Lower lobe of right lung (tissue), 2 donors: Measurements from ENCODE around the gene PSAP. TPM values are rescaled to one million over a fixed set of nuclear protein-coding genes. Genes with fewer than 3 reads are reported as not detected.

ENCODE experiments used
- ATAC-seq, 2 donors: fragments of 200-7000 bp; cut with Tn5 transposase; one replicate each; pipeline ENCODE4 v1.9.1; 2020 to 2022; ENCODE audit warnings: mild to moderate bottlenecking in 2 of 2, moderate library complexity in 2 of 2
- DNase-seq: peaks from one replicate; pipeline ENCODE4 v3.0.0-alpha.2; 2020
- H3K27ac ChIP-seq: fragments of 200-600 bp; one replicate; pipeline ENCODE4 v1.8.0; 2022
- H3K27me3 ChIP-seq: fragments of 200-600 bp; one replicate; pipeline ENCODE4 v1.8.0; 2022; ENCODE audit warnings: low read depth
- H3K36me3 ChIP-seq: fragments of 200-600 bp; one replicate; pipeline ENCODE4 v1.8.0; 2022; ENCODE audit warnings: mild to moderate bottlenecking
- H3K4me1 ChIP-seq: fragments of 200-600 bp; one replicate; pipeline ENCODE4 v1.8.0; 2022
- H3K4me3 ChIP-seq: fragments of 200-600 bp; one replicate; pipeline ENCODE4 v1.8.0; 2022; ENCODE audit warnings: mild to moderate bottlenecking
- H3K9me3 ChIP-seq: fragments of 200-600 bp; one replicate; pipeline ENCODE4 v1.8.0; 2022
- intact Hi-C: fragments of 100-400 bp; cut with DNase I; formaldehyde crosslinking; loops from one replicate; pipeline ENCODE4 v1.11.0; 2022
- total RNA-seq: library from RNA; stranded (reverse); fragmentation: NEBNext Ultra II Directional; extraction: Animal tissue kit (Norgen Biotek cat#: 25700); gene quantifications from one replicate; pipeline ENCODE4 v1.2.1, GENCODE V29; 2021
- TF ChIP-seq, protein P1 (sequence below): fragments of 200-600 bp; IDR thresholded peaks from one replicate; pipeline ENCODE4 v1.8.0; 2022; ENCODE audit warnings: antibody characterized with exemption, mild to moderate bottlenecking
- donor health status: DM: no; HTN: yes; CAD: no; lungs with severe emphysema.

PSAP gene
- total RNA-seq, 1 donor from 2014 or later = 2,019 TPM

DNA sequence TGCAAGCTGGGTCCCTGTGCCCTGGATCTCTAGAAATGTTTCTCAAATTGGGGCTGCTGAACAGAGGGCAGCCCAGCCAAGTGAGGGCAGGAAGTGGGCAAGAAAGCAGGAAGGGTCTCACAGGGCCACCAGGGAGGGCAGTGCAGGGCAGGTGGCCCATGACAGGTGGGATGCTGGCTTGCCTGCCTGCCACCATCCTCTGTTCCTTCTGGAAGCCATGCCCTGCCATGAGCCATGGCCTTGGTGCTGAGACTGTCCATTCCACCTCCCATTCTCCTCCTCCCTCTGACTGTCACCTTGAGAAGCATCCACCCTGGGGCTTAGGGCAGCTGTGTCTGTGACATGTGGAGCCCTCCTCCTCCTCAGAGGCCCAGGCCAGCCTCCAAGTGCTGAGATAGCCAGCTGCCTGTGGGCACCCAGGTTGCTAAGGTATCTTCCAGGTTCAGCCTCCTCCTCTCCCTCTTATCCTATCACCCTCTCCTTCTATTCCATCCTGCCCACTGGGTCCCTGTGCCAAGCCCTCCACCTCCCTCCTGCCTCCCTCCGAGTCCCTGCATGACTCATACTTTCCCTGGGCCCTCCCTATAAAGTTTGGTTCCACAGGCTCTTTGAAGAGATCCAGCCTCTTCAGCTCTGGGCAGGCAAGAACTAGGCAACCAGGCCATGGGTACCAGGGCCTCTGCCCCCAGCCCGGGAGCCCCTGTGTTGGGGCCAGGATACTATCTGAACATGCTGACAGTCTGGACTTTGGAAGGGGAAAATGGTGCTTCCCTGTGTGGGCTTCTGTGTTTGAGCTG is 79.0 kb downstream of the PSAP start:
- ATAC-seq = peak; percentile 29 to 70
- intact Hi-C loops = no loop called here
- DNase-seq = peak; percentile 63
- Histone ChIP-seq H3K9me3 (no peaks in the 10 kb centered on the region), H3K4me1 (peaks cover 94% of the 10 kb centered on the region), H3K4me3 (peak overlapping the region; percentile 80), H3K36me3 (peaks cover 3% of the 10 kb centered on the region), H3K27ac (peak overlapping the region; percentile 96), H3K27me3 (no peaks in the 10 kb centered on the region)
- TF ChIP-seq, protein P1, sequence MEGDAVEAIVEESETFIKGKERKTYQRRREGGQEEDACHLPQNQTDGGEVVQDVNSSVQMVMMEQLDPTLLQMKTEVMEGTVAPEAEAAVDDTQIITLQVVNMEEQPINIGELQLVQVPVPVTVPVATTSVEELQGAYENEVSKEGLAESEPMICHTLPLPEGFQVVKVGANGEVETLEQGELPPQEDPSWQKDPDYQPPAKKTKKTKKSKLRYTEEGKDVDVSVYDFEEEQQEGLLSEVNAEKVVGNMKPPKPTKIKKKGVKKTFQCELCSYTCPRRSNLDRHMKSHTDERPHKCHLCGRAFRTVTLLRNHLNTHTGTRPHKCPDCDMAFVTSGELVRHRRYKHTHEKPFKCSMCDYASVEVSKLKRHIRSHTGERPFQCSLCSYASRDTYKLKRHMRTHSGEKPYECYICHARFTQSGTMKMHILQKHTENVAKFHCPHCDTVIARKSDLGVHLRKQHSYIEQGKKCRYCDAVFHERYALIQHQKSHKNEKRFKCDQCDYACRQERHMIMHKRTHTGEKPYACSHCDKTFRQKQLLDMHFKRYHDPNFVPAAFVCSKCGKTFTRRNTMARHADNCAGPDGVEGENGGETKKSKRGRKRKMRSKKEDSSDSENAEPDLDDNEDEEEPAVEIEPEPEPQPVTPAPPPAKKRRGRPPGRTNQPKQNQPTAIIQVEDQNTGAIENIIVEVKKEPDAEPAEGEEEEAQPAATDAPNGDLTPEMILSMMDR = no peak

DNA sequence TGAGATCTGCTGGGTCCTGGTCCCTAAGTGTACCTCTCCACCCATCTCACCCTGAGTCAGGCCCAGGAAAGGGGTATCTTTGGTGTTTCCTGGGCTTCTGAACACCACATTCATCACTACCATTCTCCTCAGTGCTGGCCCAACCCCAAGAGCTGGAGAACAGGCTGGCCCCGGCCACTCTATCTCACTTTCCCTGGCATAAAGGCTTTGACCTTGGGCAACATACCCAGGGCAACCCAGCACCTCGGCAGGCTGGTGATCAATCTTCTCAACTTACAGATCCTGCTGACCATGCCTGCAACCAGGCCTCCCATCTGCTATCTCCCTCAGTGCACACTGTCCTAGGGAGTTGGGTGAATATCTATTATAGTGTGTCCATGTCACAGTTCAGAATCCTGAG is 79.8 kb downstream of the PSAP start:
- ATAC-seq (no peak), DNase-seq (no peak)
- Histone ChIP-seq H3K27me3 (no peaks in the 10 kb centered on the region), H3K4me3 (peak overlapping the region; percentile 80), H3K4me1 (peaks cover 94% of the 10 kb centered on the region), H3K36me3 (peaks cover 3% of the 10 kb centered on the region), H3K27ac (peak overlapping the region; percentile 96), H3K9me3 (no peaks in the 10 kb centered on the region)
- TF ChIP-seq, protein P1 = no peak
- intact Hi-C loops = no loop called here

- DNase-seq = peak; percentile 74
- Histone ChIP-seq H3K36me3 (peaks cover 3% of the 10 kb centered on the region), H3K4me3 (peak overlapping the region; percentile 80), H3K9me3 (no peaks in the 10 kb centered on the region), H3K27me3 (no peaks in the 10 kb centered on the region), H3K4me1 (peaks cover 94% of the 10 kb centered on the region), H3K27ac (peak overlapping the region; percentile 96)
- no peak for ATAC-seq
- intact Hi-C loops = no loop called here
- TF ChIP-seq, protein P1 = no peak
Measured at GRCh38 chr10:71770789-71771188, 80.3 kb downstream of the PSAP start.

DNA sequence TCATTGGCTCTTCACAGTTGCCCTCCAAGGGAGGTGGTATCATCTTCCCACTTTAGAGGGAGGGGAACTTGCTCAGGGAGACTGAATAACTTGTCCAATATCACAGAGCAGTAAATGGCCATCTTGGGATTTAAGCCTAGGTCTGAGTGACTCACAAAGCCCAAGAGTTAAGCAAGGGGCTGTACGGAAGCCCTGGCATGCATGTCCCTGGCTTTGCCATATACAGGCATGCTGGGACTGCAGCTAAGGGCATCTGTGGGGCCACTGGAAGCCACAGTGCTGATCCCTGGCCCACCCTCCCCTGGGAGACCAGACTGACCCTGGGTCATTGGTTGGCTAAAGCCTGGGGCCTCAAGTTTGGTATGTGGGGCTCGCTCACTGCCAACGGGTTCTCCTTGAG is 80.8 kb downstream of the PSAP start:
- H3K27me3 ChIP-seq = no peaks in the 10 kb centered on the region
- peak overlapping the region; percentile 96 for H3K27ac ChIP-seq
- intact Hi-C loops = no loop called here
- H3K4me3 ChIP-seq = peak overlapping the region; percentile 80
- no peak for ATAC-seq
- peaks cover 94% of the 10 kb centered on the region for H3K4me1 ChIP-seq
- H3K36me3 ChIP-seq = peaks cover 3% of the 10 kb centered on the region
- TF ChIP-seq, protein P1 = no peak
- DNase-seq = no peak
- H3K9me3 ChIP-seq = no peaks in the 10 kb centered on the region

DNA sequence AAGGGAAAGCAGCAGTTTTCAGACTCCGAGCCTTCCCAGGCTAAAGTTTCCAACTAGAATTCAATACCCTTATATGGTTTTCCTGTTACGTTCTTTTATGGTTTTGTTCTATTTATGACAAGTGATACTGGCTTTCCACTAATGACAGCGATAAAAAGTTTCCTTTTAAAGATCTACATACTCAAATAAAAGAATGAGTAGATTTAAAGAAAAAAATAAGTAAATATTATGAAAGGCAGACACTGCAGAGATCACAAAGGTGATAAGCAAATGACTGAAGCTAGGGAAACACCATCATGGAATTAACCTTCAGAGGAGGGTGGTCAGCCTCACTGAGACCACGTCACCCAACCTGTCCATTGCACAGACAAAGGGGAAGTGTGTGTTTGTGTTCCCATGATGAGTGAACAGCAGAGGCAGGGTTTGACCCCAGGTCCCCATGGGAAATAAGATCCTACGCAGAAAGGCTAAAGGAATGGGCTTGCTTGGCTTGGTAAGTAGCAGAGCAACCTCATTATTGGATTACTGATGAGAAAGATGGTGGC is 81.7 kb downstream of the PSAP start:
- TF ChIP-seq, protein P1 = no peak
- Histone ChIP-seq H3K9me3 (no peaks in the 10 kb centered on the region), H3K4me3 (peak overlapping the region; percentile 80), H3K36me3 (peaks cover 7% of the 10 kb centered on the region), H3K4me1 (peaks cover 94% of the 10 kb centered on the region), H3K27ac (peak overlapping the region; percentile 96), H3K27me3 (no peaks in the 10 kb centered on the region)
- ATAC-seq (no peak), DNase-seq (no peak)
- intact Hi-C loops = no loop called here
